Tibial nerve (tissue), 4 donors: ENCODE results near the gene SLC12A2. TPM values are rescaled to one million over a fixed set of nuclear protein-coding genes. Genes with fewer than 3 reads are reported as not detected.

Source experiments
- DNase-seq, 2 donors: peaks; one replicate each; pipeline ENCODE4 v3.0.0-alpha.2; 2019; ENCODE audit warnings: low spot score in 2 of 2
- H3K27ac ChIP-seq, 4 donors: fragments of 200-600 bp; sonication (generic) in 3 of 4; one replicate each; pipeline ENCODE4 v1.5.1; 2017 to 2019; ENCODE audit warnings: mild to moderate bottlenecking in 1 of 4
- H3K27me3 ChIP-seq, 2 donors: fragments of 200-600 bp; sonication (generic) in 1 of 2; one replicate each; pipeline versions ENCODE4 v1.5.1 to v1.6.0; 2017 to 2019
- H3K36me3 ChIP-seq, 3 donors: fragments of 200-600 bp; sonication (generic); one replicate each; pipeline ENCODE4 v1.5.1; 2018 to 2019
- H3K4me1 ChIP-seq, 4 donors: fragments of 200-600 bp; sonication (generic) in 3 of 4; one replicate each; pipeline ENCODE4 v1.5.1; 2017 to 2019
- H3K4me3 ChIP-seq, 4 donors: fragments of 200-600 bp; sonication (generic) in 3 of 4; one replicate each; pipeline ENCODE4 v1.5.1; 2017 to 2019; ENCODE audit warnings: mild to moderate bottlenecking in 1 of 4, moderate library complexity in 1 of 4
- H3K9me3 ChIP-seq, 4 donors: fragments of 200-600 bp; sonication (generic) in 3 of 4; one replicate each; pipeline ENCODE4 v1.5.1; 2017 to 2019
- CTCF ChIP-seq, 5 experiments: fragments of 200-600 bp in 3 of 5; fragments of 450-650 bp in 2 of 5; sonication (generic) in 3 of 5; IDR thresholded peaks; one replicate each; pipeline ENCODE4 v1.5.1; 2016 to 2019; ENCODE audit warnings: antibody characterized with exemption in 5 of 5, mild to moderate bottlenecking in 3 of 5, moderate library complexity in 2 of 5
- EP300 ChIP-seq, 2 donors: sonication (generic); formaldehyde crosslinking; IDR thresholded peaks; one replicate each; pipeline ENCODE4 v1.6.1; 2017; ENCODE audit warnings: antibody characterized with exemption in 2 of 2, mild to moderate bottlenecking in 1 of 2
- POLR2A ChIP-seq, 2 donors: fragments of 450-650 bp; IDR thresholded peaks; one replicate each; pipeline ENCODE4 v1.6.1; 2017; ENCODE audit warnings: antibody characterized with exemption in 2 of 2, mild to moderate bottlenecking in 2 of 2, moderate library complexity in 2 of 2
- WGBS, 2 donors: methylation state at CpG; one replicate each; pipeline ENCODE4 v1.1.5; 2018; 5-methylcytosine and 5-hydroxymethylcytosine counted together
- total RNA-seq, 4 donors: library from RNA; depleted of rRNA; stranded (reverse); fragments of >200 nt; gene quantifications; one replicate each; pipeline ENCODE4 v1.1.0, GENCODE V29; 2016

SLC12A2 gene
- total RNA-seq, 4 donors from 2014 or later: 49.8 to 93.1 (median 85.3) TPM

- Histone ChIP-seq H3K27me3 (no peaks in the 10 kb centered on the region), H3K36me3 (no peaks in the 10 kb centered on the region), H3K27ac (no peak overlapping the region), H3K4me3 (no peak overlapping the region), H3K9me3 (peaks cover 0 to 5% (median 0%) of the 10 kb centered on the region in 4 donors), H3K4me1 (peaks cover 0 to 10% (median 0%) of the 10 kb centered on the region in 4 donors)
- no peak for TF ChIP-seq EP300 (IDR thresholded peaks at IDR 0.05)
- TF ChIP-seq POLR2A (IDR thresholded peaks at IDR 0.05): no peak
- no peak for TF ChIP-seq CTCF (IDR thresholded peaks at IDR 0.05)
- no peak for DNase-seq
- WGBS, 2 donors: 49 to 54% methylated on average over 3 of the region's 3 CpGs
Observed at GRCh38 chr5:128228008-128228407, 144.4 kb downstream of the SLC12A2 start.

- Histone ChIP-seq H3K36me3 (no peaks in the 10 kb centered on the region), H3K4me3 (no peak overlapping the region), H3K4me1 (peaks cover 0 to 10% (median 0%) of the 10 kb centered on the region in 4 donors), H3K9me3 (peaks cover 0 to 5% (median 0%) of the 10 kb centered on the region in 4 donors), H3K27ac (no peak overlapping the region), H3K27me3 (no peaks in the 10 kb centered on the region)
- TF ChIP-seq EP300 (IDR thresholded peaks at IDR 0.05) (no peak), CTCF (IDR thresholded peaks at IDR 0.05) (no peak), POLR2A (IDR thresholded peaks at IDR 0.05) (no peak)
- WGBS, 2 donors: 30 to 41% methylated on average over 3 of the region's 3 CpGs
- peak in 1 of 2 donors; percentile 15 for DNase-seq
Observed at GRCh38 chr5:128228521-128228920, 145.0 kb downstream of the SLC12A2 start.

GRCh38 chr5:128234928-128235641 lies 151.5 kb downstream of the SLC12A2 start:
- DNase-seq: no peak
- Histone ChIP-seq H3K27me3 (no peaks in the 10 kb centered on the region), H3K9me3 (peaks cover 0 to 5% (median 0%) of the 10 kb centered on the region in 4 donors), H3K4me1 (peaks cover 0 to 8% (median 0%) of the 10 kb centered on the region in 4 donors), H3K4me3 (no peak overlapping the region), H3K36me3 (no peaks in the 10 kb centered on the region), H3K27ac (no peak overlapping the region)
- TF ChIP-seq EP300 (IDR thresholded peaks at IDR 0.05) (no peak), CTCF (IDR thresholded peaks at IDR 0.05) (no peak), POLR2A (IDR thresholded peaks at IDR 0.05) (no peak)
- WGBS, 2 donors: 92 to 97% methylated on average over 7 of the region's 7 CpGs

- peaks cover 0 to 8% (median 0%) of the 10 kb centered on the region in 4 donors for H3K4me1 ChIP-seq
- no peak overlapping the region for H3K4me3 ChIP-seq
- DNase-seq: no peak
- H3K27me3 ChIP-seq: no peaks in the 10 kb centered on the region
- TF ChIP-seq CTCF (IDR thresholded peaks at IDR 0.05) (no peak), EP300 (IDR thresholded peaks at IDR 0.05) (no peak), POLR2A (IDR thresholded peaks at IDR 0.05) (no peak)
- H3K36me3 ChIP-seq: no peaks in the 10 kb centered on the region
- WGBS, 2 donors: 88 to 89% methylated on average over 7 of the region's 7 CpGs
- no peaks in the 10 kb centered on the region for H3K9me3 ChIP-seq
- no peak overlapping the region for H3K27ac ChIP-seq
Observed at GRCh38 chr5:128236334-128236733, 152.8 kb downstream of the SLC12A2 start.

- Histone ChIP-seq H3K36me3 (no peaks in the 10 kb centered on the region), H3K4me3 (no peak overlapping the region), H3K9me3 (no peaks in the 10 kb centered on the region), H3K27ac (no peak overlapping the region), H3K27me3 (no peaks in the 10 kb centered on the region), H3K4me1 (peaks cover 0 to 8% (median 0%) of the 10 kb centered on the region in 4 donors)
- WGBS, 2 donors: 67 to 82% methylated on average over 2 of the region's 2 CpGs
- no peak for DNase-seq
- TF ChIP-seq POLR2A (IDR thresholded peaks at IDR 0.05) (no peak), CTCF (IDR thresholded peaks at IDR 0.05) (no peak), EP300 (IDR thresholded peaks at IDR 0.05) (no peak)
Observed at GRCh38 chr5:128237000-128237399, 153.4 kb downstream of the SLC12A2 start.
